ENCODE results near the gene MAP2K3.

DNA sequence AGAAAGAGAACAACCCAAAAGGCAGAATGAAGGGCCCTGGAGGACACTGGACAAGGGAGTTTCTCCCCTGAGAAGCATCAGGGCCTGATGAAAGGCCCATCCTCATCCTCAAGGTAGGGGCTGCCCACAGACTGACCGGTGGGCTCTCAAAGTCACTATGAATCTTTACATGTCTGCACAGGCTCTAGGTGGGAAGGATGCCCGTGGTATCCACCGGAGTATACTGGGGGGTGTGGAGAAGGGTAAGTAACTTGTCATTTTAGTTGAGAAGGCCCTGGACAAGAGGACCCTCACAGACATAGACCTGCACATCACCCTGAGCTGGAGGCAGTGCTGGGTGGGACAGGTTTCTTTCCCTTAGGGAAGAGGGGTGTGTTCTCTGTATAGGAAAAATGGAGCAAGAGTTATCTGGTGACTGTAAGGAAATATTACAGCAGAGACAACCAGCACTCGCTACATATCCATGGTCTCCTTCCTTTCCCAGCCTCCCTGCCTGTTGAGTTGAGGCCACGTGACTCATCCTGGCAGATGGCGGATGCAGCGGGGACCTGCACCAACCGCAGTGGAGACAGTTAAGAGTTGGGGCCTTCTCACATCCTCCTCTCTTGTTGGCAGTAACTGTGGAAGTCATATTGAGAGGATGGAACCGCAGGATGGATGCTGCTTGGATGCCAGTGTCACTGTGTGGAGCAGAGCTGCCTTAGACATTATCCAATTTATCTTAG lies 46.1 kb downstream of the MAP2K3 start:
- TF ChIP-seq, protein P1, sequence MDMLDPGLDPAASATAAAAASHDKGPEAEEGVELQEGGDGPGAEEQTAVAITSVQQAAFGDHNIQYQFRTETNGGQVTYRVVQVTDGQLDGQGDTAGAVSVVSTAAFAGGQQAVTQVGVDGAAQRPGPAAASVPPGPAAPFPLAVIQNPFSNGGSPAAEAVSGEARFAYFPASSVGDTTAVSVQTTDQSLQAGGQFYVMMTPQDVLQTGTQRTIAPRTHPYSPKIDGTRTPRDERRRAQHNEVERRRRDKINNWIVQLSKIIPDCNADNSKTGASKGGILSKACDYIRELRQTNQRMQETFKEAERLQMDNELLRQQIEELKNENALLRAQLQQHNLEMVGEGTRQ (CRISPR knock-in tag; IDR thresholded peaks at IDR 0.05): no peak
- no peak for TF ChIP-seq ZNF317 (CRISPR knock-in tag; IDR thresholded peaks at IDR 0.05; ENCODE audit: borderline replicate concordance, low read depth)
- TF ChIP-seq JUN (CRISPR knock-in tag; IDR thresholded peaks at IDR 0.05): no peak
- TF ChIP-seq, protein P2, sequence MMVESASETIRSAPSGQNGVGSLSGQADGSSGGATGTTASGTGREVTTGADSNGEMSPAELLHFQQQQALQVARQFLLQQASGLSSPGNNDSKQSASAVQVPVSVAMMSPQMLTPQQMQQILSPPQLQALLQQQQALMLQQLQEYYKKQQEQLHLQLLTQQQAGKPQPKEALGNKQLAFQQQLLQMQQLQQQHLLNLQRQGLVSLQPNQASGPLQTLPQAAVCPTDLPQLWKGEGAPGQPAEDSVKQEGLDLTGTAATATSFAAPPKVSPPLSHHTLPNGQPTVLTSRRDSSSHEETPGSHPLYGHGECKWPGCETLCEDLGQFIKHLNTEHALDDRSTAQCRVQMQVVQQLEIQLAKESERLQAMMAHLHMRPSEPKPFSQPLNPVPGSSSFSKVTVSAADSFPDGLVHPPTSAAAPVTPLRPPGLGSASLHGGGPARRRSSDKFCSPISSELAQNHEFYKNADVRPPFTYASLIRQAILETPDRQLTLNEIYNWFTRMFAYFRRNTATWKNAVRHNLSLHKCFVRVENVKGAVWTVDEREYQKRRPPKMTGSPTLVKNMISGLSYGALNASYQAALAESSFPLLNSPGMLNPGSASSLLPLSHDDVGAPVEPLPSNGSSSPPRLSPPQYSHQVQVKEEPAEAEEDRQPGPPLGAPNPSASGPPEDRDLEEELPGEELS (CRISPR knock-in tag; IDR thresholded peaks at IDR 0.05): no peak

All from WTC11 (cell line).